ENCODE measurements around the gene ACP7. TPM values are rescaled to one million over a fixed set of nuclear protein-coding genes. Genes with fewer than 3 reads are reported as not detected.

ACP7 gene
- total and polyA plus RNA-seq, 2 donors (not counting 1 experiment from before 2014, with no cell fraction given): not detected

- H3K4me1 ChIP-seq (ENCODE audit: control insufficient read depth, extremely low read depth, insufficient read depth, low read length): no peaks in the 10 kb centered on the region
- H3K79me2 ChIP-seq (ENCODE audit: control insufficient read depth, insufficient read depth, low read length): no peaks in the 10 kb centered on the region
- no peak overlapping the region for H3K9ac ChIP-seq (ENCODE audit: insufficient read depth, low read length)
- no peak overlapping the region for H2AFZ ChIP-seq (ENCODE audit: low read length)
- no peak overlapping the region for H3K27ac ChIP-seq (ENCODE audit: insufficient read depth, low read length)
- no peaks in the 10 kb centered on the region for H4K20me1 ChIP-seq (ENCODE audit: control insufficient read depth, extremely low read depth, insufficient read depth, low read length)
- no peaks in the 10 kb centered on the region for H3K27me3 ChIP-seq (ENCODE audit: control insufficient read depth, insufficient read depth, low read length)
- no peak for DNase-seq (ENCODE audit: low read depth in 2 of 2)
- H3K9me3 ChIP-seq (ENCODE audit: control insufficient read depth, insufficient read depth, low read depth, low read length): no peaks in the 10 kb centered on the region
- H3K4me3 ChIP-seq (replicated peaks in 1 of 4; ENCODE audit: control extremely low read depth in 1 of 4, insufficient read depth in 1 of 4, low read depth in 3 of 4, low read length in 4 of 4): no peak overlapping the region
- no peak overlapping the region for H3K4me2 ChIP-seq (ENCODE audit: extremely low read depth, insufficient read depth, low read length)
- TF ChIP-seq EZH2 (IDR thresholded peaks at IDR 0.05; ENCODE audit: low read length, missing control alignments) (no peak), CTCF (conservative IDR thresholded peaks at IDR 0.05 in 1 of 2, IDR thresholded peaks at IDR 0.05 in 1 of 2; ENCODE audit: low read depth in 1 of 2, low read length in 2 of 2) (no peak)
- no peaks in the 10 kb centered on the region for H3K36me3 ChIP-seq (ENCODE audit: control insufficient read depth, insufficient read depth, low read length)
Observed at GRCh38 chr19:39053276-39054090, 30.7 kb upstream of the ACP7 start.

- H3K4me3 ChIP-seq (replicated peaks in 1 of 4; ENCODE audit: control extremely low read depth in 1 of 4, insufficient read depth in 1 of 4, low read depth in 3 of 4, low read length in 4 of 4): no peak overlapping the region
- H4K20me1 ChIP-seq (ENCODE audit: control insufficient read depth, extremely low read depth, insufficient read depth, low read length): no peaks in the 10 kb centered on the region
- no peak for TF ChIP-seq EZH2 (IDR thresholded peaks at IDR 0.05; ENCODE audit: low read length, missing control alignments)
- no peak for TF ChIP-seq CTCF (conservative IDR thresholded peaks at IDR 0.05 in 1 of 2, IDR thresholded peaks at IDR 0.05 in 1 of 2; ENCODE audit: low read depth in 1 of 2, low read length in 2 of 2)
- H3K27ac ChIP-seq (ENCODE audit: insufficient read depth, low read length): no peak overlapping the region
- H3K9ac ChIP-seq (ENCODE audit: insufficient read depth, low read length): no peak overlapping the region
- no peak for DNase-seq (ENCODE audit: low read depth in 2 of 2)
- no peaks in the 10 kb centered on the region for H3K27me3 ChIP-seq (ENCODE audit: control insufficient read depth, insufficient read depth, low read length)
- H3K79me2 ChIP-seq (ENCODE audit: control insufficient read depth, insufficient read depth, low read length): no peaks in the 10 kb centered on the region
- H3K36me3 ChIP-seq (ENCODE audit: control insufficient read depth, insufficient read depth, low read length): no peaks in the 10 kb centered on the region
- H3K4me1 ChIP-seq (ENCODE audit: control insufficient read depth, extremely low read depth, insufficient read depth, low read length): no peaks in the 10 kb centered on the region
- no peak overlapping the region for H3K4me2 ChIP-seq (ENCODE audit: extremely low read depth, insufficient read depth, low read length)
- H3K9me3 ChIP-seq (ENCODE audit: control insufficient read depth, insufficient read depth, low read depth, low read length): no peaks in the 10 kb centered on the region
- no peak overlapping the region for H2AFZ ChIP-seq (ENCODE audit: low read length)
Observed at GRCh38 chr19:39054091-39054470, 30.1 kb upstream of the ACP7 start.

- Histone ChIP-seq H3K4me1 (ENCODE audit: control insufficient read depth, extremely low read depth, insufficient read depth, low read length) (no peaks in the 10 kb centered on the region), H3K4me2 (ENCODE audit: extremely low read depth, insufficient read depth, low read length) (no peak overlapping the region), H3K4me3 (replicated peaks in 1 of 4; ENCODE audit: control extremely low read depth in 1 of 4, insufficient read depth in 1 of 4, low read depth in 3 of 4, low read length in 4 of 4) (no peak overlapping the region), H3K36me3 (ENCODE audit: control insufficient read depth, insufficient read depth, low read length) (no peaks in the 10 kb centered on the region), H3K27me3 (ENCODE audit: control insufficient read depth, insufficient read depth, low read length) (no peaks in the 10 kb centered on the region), H3K79me2 (ENCODE audit: control insufficient read depth, insufficient read depth, low read length) (no peaks in the 10 kb centered on the region), H3K27ac (ENCODE audit: insufficient read depth, low read length) (no peak overlapping the region), H3K9ac (ENCODE audit: insufficient read depth, low read length) (no peak overlapping the region), H3K9me3 (ENCODE audit: control insufficient read depth, insufficient read depth, low read depth, low read length) (no peaks in the 10 kb centered on the region), H2AFZ (ENCODE audit: low read length) (no peak overlapping the region), H4K20me1 (ENCODE audit: control insufficient read depth, extremely low read depth, insufficient read depth, low read length) (no peaks in the 10 kb centered on the region)
- DNase-seq (ENCODE audit: low read depth in 2 of 2): no peak
- TF ChIP-seq CTCF (conservative IDR thresholded peaks at IDR 0.05 in 1 of 2, IDR thresholded peaks at IDR 0.05 in 1 of 2; ENCODE audit: low read depth in 1 of 2, low read length in 2 of 2): no peak
- TF ChIP-seq EZH2 (IDR thresholded peaks at IDR 0.05; ENCODE audit: low read length, missing control alignments): no peak
Observed at GRCh38 chr19:39057615-39058014, 26.6 kb upstream of the ACP7 start.

All from fibroblast of lung (primary cell).